CD4-positive, alpha-beta T cell treated with Interleukin-17A for 1 hour (primary cell): ENCODE results near the gene PSMB11.

ENCODE experiments used
- DNase-seq: peaks from one replicate; pipeline ENCODE4 v3.0.0-alpha.2; 2020

The PSMB11 gene

GRCh38 chr14:23089498-23090253 lies 47.7 kb downstream of the PSMB11 start:
- no peak for DNase-seq

- no peak for DNase-seq
Measured at GRCh38 chr14:23090254-23090636, 48.2 kb downstream of the PSMB11 start.

- no peak for DNase-seq
Measured at GRCh38 chr14:23091294-23092225, 49.5 kb downstream of the PSMB11 start.

- no peak for DNase-seq
Measured at GRCh38 chr14:23093104-23093503, 51.1 kb downstream of the PSMB11 start.

GRCh38 chr14:23093526-23093925 lies 51.5 kb downstream of the PSMB11 start:
- DNase-seq = no peak
